ENCODE data around the gene NPR3.

DNA sequence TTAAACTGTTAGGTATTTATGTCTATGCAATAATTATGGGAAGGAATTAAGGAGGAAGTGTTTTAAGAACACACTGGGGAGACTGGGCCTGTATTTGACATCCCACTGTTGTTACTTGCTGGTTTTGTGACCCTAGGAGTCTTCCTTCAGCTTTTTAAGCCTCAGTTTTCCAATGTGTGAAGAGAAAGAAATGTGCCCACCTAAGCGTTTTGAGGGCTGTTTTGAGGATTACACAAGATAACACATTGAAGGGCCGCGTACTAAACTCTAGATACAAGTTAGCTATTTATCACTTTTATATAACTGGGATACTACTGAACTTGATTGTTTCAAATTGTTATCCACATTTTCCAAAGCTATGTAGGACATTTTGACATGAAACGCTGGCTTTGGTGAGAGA is 72.5 kb downstream of the NPR3 start:
- TF ChIP-seq, protein P1, sequence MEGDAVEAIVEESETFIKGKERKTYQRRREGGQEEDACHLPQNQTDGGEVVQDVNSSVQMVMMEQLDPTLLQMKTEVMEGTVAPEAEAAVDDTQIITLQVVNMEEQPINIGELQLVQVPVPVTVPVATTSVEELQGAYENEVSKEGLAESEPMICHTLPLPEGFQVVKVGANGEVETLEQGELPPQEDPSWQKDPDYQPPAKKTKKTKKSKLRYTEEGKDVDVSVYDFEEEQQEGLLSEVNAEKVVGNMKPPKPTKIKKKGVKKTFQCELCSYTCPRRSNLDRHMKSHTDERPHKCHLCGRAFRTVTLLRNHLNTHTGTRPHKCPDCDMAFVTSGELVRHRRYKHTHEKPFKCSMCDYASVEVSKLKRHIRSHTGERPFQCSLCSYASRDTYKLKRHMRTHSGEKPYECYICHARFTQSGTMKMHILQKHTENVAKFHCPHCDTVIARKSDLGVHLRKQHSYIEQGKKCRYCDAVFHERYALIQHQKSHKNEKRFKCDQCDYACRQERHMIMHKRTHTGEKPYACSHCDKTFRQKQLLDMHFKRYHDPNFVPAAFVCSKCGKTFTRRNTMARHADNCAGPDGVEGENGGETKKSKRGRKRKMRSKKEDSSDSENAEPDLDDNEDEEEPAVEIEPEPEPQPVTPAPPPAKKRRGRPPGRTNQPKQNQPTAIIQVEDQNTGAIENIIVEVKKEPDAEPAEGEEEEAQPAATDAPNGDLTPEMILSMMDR (IDR thresholded peaks at IDR 0.05): no peak
- TF ChIP-seq POLR2A (IDR thresholded peaks at IDR 0.05): no peak
- TF ChIP-seq POLR2AphosphoS5 (IDR thresholded peaks at IDR 0.05): no peak

Data from suprapubic skin (tissue), 4 donors.